ENCODE data around the gene EMC7.
"Not testable (repeated sequence)": the region's sequence is repeated elsewhere in the genome, so short reads cannot be mapped to it uniquely, and the experiment has no call there.

Gene EMC7

GRCh38 chr15:34065261-34065660 is 36.4 kb downstream of the EMC7 start:
- no peaks in the 10 kb centered on the region for H3K9me3 Mint-ChIP-seq
- no peak overlapping the region for H3K27ac Mint-ChIP-seq
- peaks cover 3% of the 10 kb centered on the region for H3K4me1 Mint-ChIP-seq
- no peaks in the 10 kb centered on the region for H3K27me3 Mint-ChIP-seq
- no peaks in the 10 kb centered on the region for H3K36me3 Mint-ChIP-seq
- ATAC-seq (ENCODE audit: low read depth) = no peak
- no peak overlapping the region for H3K4me3 Mint-ChIP-seq
- no peak for DNase-seq (ENCODE audit: low spot score in 2 of 2)

- H3K9me3 Mint-ChIP-seq = no peaks in the 10 kb centered on the region
- H3K27me3 Mint-ChIP-seq = no peaks in the 10 kb centered on the region
- H3K4me1 Mint-ChIP-seq = peaks cover 3% of the 10 kb centered on the region
- no peak overlapping the region for H3K4me3 Mint-ChIP-seq
- no peaks in the 10 kb centered on the region for H3K36me3 Mint-ChIP-seq
- DNase-seq (ENCODE audit: low spot score in 2 of 2) = no peak
- ATAC-seq (ENCODE audit: low read depth) = no peak
- H3K27ac Mint-ChIP-seq = peak overlapping the region; percentile 67
Measured at GRCh38 chr15:34064438-34064837, 37.2 kb downstream of the EMC7 start.

GRCh38 chr15:34059946-34060345 is 41.7 kb downstream of the EMC7 start:
- H3K4me3 Mint-ChIP-seq = no peak overlapping the region
- ATAC-seq (ENCODE audit: low read depth) (no peak), DNase-seq (ENCODE audit: low spot score in 2 of 2) (no peak)
- H3K4me1 Mint-ChIP-seq = peaks cover 3% of the 10 kb centered on the region
- no peaks in the 10 kb centered on the region for H3K27me3 Mint-ChIP-seq
- no peaks in the 10 kb centered on the region for H3K9me3 Mint-ChIP-seq
- no peaks in the 10 kb centered on the region for H3K36me3 Mint-ChIP-seq
- H3K27ac Mint-ChIP-seq = no peak overlapping the region

DNA sequence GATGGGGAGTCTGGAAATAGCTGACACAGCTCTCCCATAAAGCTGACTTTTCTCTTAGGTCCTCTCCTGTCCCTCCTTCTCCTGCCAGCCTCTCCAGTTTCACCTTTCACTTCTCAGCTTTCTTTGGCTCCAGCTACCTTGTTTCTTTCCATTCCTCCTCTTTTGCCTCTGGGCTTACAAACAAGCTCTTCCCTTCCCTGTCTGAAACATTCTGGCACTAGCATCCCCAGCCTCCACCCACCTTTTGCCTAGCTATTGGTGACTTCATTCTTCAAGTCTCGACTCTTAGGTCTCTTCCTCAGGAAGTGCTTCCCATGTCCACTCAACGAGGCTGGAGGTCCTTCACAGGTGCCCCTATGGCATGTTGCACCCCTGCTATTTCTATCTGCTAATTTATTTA is 42.2 kb downstream of the EMC7 start:
- no peaks in the 10 kb centered on the region for H3K36me3 Mint-ChIP-seq
- ATAC-seq (ENCODE audit: low read depth) (no peak), DNase-seq (ENCODE audit: low spot score in 2 of 2) (no peak)
- no peaks in the 10 kb centered on the region for H3K27me3 Mint-ChIP-seq
- no peak overlapping the region for H3K4me3 Mint-ChIP-seq
- no peak overlapping the region for H3K27ac Mint-ChIP-seq
- peaks cover 3% of the 10 kb centered on the region for H3K4me1 Mint-ChIP-seq
- H3K9me3 Mint-ChIP-seq = no peaks in the 10 kb centered on the region

DNA sequence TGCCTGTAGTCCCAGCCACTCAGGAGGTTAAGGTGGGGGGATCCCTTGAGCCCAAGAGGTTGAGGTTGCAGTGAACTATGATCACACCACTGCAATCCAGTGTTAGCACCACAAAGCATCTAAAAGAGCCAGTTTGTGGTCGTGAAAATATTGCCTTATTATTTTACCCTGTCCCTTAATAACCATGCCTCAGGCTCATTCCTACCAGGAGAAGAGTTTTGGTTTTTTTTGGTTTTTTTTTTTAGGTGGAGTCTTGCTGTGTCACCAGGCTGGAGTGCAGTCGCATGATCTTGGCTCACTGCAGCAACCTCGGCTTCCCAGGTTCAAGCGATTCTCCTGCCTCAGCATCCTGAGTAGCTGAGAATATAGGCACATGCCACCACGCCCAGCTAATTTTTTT is 44.8 kb downstream of the EMC7 start:
- Mint-ChIP-seq H3K4me3 (no peak overlapping the region), H3K36me3 (peaks cover 2% of the 10 kb centered on the region), H3K4me1 (peaks cover 2% of the 10 kb centered on the region), H3K27ac (no peak overlapping the region), H3K9me3 (peaks cover 4% of the 10 kb centered on the region), H3K27me3 (no peaks in the 10 kb centered on the region)
- ATAC-seq (ENCODE audit: low read depth) = no peak
- no peak for DNase-seq (ENCODE audit: low spot score in 2 of 2)

- Mint-ChIP-seq H3K4me1 (no peaks in the 10 kb centered on the region), H3K4me3 (no peak overlapping the region), H3K9me3 (peaks cover 12% of the 10 kb centered on the region), H3K36me3 (peaks cover 9% of the 10 kb centered on the region), H3K27me3 (no peaks in the 10 kb centered on the region), H3K27ac (no peak overlapping the region)
- no peak for DNase-seq (ENCODE audit: low spot score in 2 of 2)
- no peak for ATAC-seq (ENCODE audit: low read depth)
Measured at GRCh38 chr15:34055868-34056595, 45.6 kb downstream of the EMC7 start.

GRCh38 chr15:34054081-34054707 is 47.5 kb downstream of the EMC7 start:
- no peaks in the 10 kb centered on the region for H3K27me3 Mint-ChIP-seq
- peaks cover 23% of the 10 kb centered on the region for H3K9me3 Mint-ChIP-seq
- H3K4me1 Mint-ChIP-seq = no peaks in the 10 kb centered on the region
- H3K36me3 Mint-ChIP-seq = peaks cover 21% of the 10 kb centered on the region
- H3K4me3 Mint-ChIP-seq = no peak overlapping the region
- ATAC-seq (ENCODE audit: low read depth) (no peak), DNase-seq (ENCODE audit: low spot score in 2 of 2) (no peak)
- no peak overlapping the region for H3K27ac Mint-ChIP-seq

- H3K36me3 Mint-ChIP-seq = peaks cover 22% of the 10 kb centered on the region
- H3K4me1 Mint-ChIP-seq; H3K27ac Mint-ChIP-seq; ATAC-seq (ENCODE audit: low read depth); H3K27me3 Mint-ChIP-seq; DNase-seq (ENCODE audit: low spot score in 2 of 2); H3K4me3 Mint-ChIP-seq: not testable (repeated sequence)
- H3K9me3 Mint-ChIP-seq = peaks cover 24% of the 10 kb centered on the region
Measured at GRCh38 chr15:34050385-34050784, 51.3 kb downstream of the EMC7 start.

DNA sequence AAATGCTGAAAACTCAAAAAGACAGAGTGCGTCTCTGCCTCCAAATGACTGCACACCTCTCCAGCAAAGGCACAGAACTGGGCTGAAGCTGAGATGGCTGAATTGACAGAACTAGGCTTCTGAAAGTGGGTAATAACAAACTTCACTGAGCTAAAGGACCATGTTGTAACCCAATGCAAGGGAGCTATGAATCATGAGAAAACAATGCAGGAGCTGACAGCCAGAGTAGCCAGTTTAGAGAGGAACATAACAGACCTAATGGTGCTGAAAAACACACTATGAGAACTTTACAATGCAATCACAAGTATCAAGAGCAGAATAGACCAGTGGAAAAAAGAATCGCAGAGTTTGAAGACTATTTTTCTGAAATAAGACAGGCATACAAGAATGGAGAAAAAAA is 52.5 kb downstream of the EMC7 start:
- H3K27ac Mint-ChIP-seq = no peak overlapping the region
- ATAC-seq (ENCODE audit: low read depth) = no peak
- H3K9me3 Mint-ChIP-seq = peaks cover 22% of the 10 kb centered on the region
- no peaks in the 10 kb centered on the region for H3K4me1 Mint-ChIP-seq
- DNase-seq (ENCODE audit: low spot score in 2 of 2) = no peak
- no peak overlapping the region for H3K4me3 Mint-ChIP-seq
- peaks cover 22% of the 10 kb centered on the region for H3K36me3 Mint-ChIP-seq
- H3K27me3 Mint-ChIP-seq = no peaks in the 10 kb centered on the region

GRCh38 chr15:34047893-34048775 is 53.5 kb downstream of the EMC7 start:
- no peak for ATAC-seq (ENCODE audit: low read depth)
- Mint-ChIP-seq H3K4me1 (no peaks in the 10 kb centered on the region), H3K36me3 (peaks cover 22% of the 10 kb centered on the region), H3K9me3 (peaks cover 22% of the 10 kb centered on the region), H3K27me3 (no peaks in the 10 kb centered on the region), H3K4me3 (no peak overlapping the region), H3K27ac (no peak overlapping the region)
- no peak for DNase-seq (ENCODE audit: low spot score in 2 of 2)

GRCh38 chr15:34046471-34047145 is 55.1 kb downstream of the EMC7 start:
- DNase-seq (ENCODE audit: low spot score in 2 of 2) = no peak
- Mint-ChIP-seq H3K36me3 (peaks cover 19% of the 10 kb centered on the region), H3K27ac (no peak overlapping the region), H3K27me3 (no peaks in the 10 kb centered on the region), H3K9me3 (peaks cover 18% of the 10 kb centered on the region), H3K4me3 (no peak overlapping the region), H3K4me1 (no peaks in the 10 kb centered on the region)
- no peak for ATAC-seq (ENCODE audit: low read depth)

- ATAC-seq (ENCODE audit: low read depth) = no peak
- H3K4me3 Mint-ChIP-seq = no peak overlapping the region
- H3K36me3 Mint-ChIP-seq = no peaks in the 10 kb centered on the region
- no peaks in the 10 kb centered on the region for H3K27me3 Mint-ChIP-seq
- peaks cover 11% of the 10 kb centered on the region for H3K4me1 Mint-ChIP-seq
- DNase-seq (ENCODE audit: low spot score in 2 of 2) = no peak
- no peaks in the 10 kb centered on the region for H3K9me3 Mint-ChIP-seq
- H3K27ac Mint-ChIP-seq = no peak overlapping the region
Measured at GRCh38 chr15:34043813-34044212, 57.8 kb downstream of the EMC7 start.

DNA sequence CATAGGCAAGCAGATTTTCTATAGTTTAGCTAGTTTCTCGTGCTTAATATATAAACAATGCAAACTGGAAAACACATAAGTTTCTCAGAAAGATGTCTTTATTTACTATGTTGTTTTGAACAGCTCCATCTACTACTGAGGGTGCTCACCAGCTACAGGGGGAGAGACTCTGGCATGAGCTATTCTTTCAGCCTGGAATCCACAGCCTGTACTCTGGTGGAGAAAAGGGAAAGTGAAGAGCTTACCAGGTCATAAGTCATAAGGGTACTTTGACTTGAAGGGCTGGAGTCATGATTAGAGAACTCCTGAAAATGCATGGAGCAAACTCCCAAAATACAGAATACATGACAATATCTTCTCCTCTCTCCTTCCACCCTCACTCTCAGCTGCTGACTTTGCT is 58.3 kb downstream of the EMC7 start:
- no peak overlapping the region for H3K27ac Mint-ChIP-seq
- ATAC-seq (ENCODE audit: low read depth) (no peak), DNase-seq (ENCODE audit: low spot score in 2 of 2) (no peak)
- peaks cover 11% of the 10 kb centered on the region for H3K4me1 Mint-ChIP-seq
- no peaks in the 10 kb centered on the region for H3K27me3 Mint-ChIP-seq
- no peak overlapping the region for H3K4me3 Mint-ChIP-seq
- no peaks in the 10 kb centered on the region for H3K9me3 Mint-ChIP-seq
- H3K36me3 Mint-ChIP-seq = no peaks in the 10 kb centered on the region

DNA sequence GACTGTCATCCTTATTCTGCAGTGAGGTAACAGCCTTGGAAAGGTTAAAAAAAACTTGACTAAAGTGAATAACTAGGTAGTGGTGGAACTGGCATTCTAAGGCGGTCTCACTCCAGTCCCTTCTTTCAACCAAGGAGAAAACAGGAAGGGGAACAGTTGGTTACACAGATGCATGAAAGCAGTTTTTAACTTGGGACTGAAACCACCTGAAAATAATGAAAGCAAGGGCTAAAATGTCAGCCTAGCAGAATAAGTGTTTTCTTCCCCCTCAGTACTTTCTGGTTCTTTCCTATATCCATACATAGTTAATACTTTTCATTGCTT is 61.9 kb downstream of the EMC7 start:
- peaks cover 18% of the 10 kb centered on the region for H3K4me1 Mint-ChIP-seq
- H3K36me3 Mint-ChIP-seq = no peaks in the 10 kb centered on the region
- H3K27me3 Mint-ChIP-seq = no peaks in the 10 kb centered on the region
- peak overlapping the region; percentile 87 for H3K27ac Mint-ChIP-seq
- no peaks in the 10 kb centered on the region for H3K9me3 Mint-ChIP-seq
- ATAC-seq (ENCODE audit: low read depth) (no peak), DNase-seq (ENCODE audit: low spot score in 2 of 2) (no peak)
- H3K4me3 Mint-ChIP-seq = peak overlapping the region; percentile 87
